SH-SY5Y (cell line): ENCODE data around the gene UCP2.

Experiments used
- GATA2 ChIP-seq: IDR thresholded peaks from 2 replicates; pipeline ENCODE4 v1.6.1; 2011; ENCODE audit warnings: mild to moderate bottlenecking, low read depth, low read length
- GATA3 ChIP-seq: IDR thresholded peaks from 2 replicates; pipeline ENCODE4 v1.6.1; 2011; ENCODE audit warnings: low read depth, mild to moderate bottlenecking, low read length, moderate library complexity

- TF ChIP-seq GATA2 (no peak), GATA3 (no peak)
Measured at GRCh38 chr11:74021998-74022397, 39.4 kb upstream of the UCP2 start.
